Endothelial cell of umbilical vein (primary cell): ENCODE data around the gene PIGT.

ENCODE experiments used
- CTCF ChIP-seq, 2 donors: IDR thresholded peaks; 1 replicate in 1 of 2; 2 replicates in 1 of 2; pipeline ENCODE4 v1.5.1; 2011; ENCODE audit warnings: low read length in 2 of 2, mild to moderate bottlenecking in 2 of 2, moderate library complexity in 2 of 2, control low read depth in 1 of 2, inconsistent platforms in 1 of 2, low read depth in 1 of 2; ENCODE audit not compliant: insufficient read depth in 1 of 2; ENCODE audit errors: extremely low read depth in 1 of 2
- POLR2AphosphoS5 ChIP-seq: IDR thresholded peaks from 2 replicates; pipeline ENCODE4 v1.6.1; 2012; ENCODE audit warnings: low read depth, mild to moderate bottlenecking, control low read depth, low read length, moderate library complexity; ENCODE audit not compliant: insufficient read depth

GRCh38 chr20:45374966-45375365 lies 41.0 kb upstream of the PIGT start:
- no peak for TF ChIP-seq CTCF (IDR thresholded peaks at IDR 0.05; ENCODE audit: extremely low read depth in 1 of 2, insufficient read depth in 1 of 2, low read depth in 1 of 2, low read length in 2 of 2)
- TF ChIP-seq POLR2AphosphoS5 = no peak
